ENCODE measurements around the gene MLC1. TPM values are rescaled to one million over a fixed set of nuclear protein-coding genes. Genes with fewer than 3 reads are reported as not detected.

Gene MLC1
- total RNA-seq, 4 donors from 2014 or later = 0.07 to 0.13 TPM; not detected in 2

- H3K4me1 ChIP-seq = peaks cover 0 to 12% (median 4%) of the 10 kb centered on the region in 3 donors
- 83 to 84% methylated on average over 7 to 12 of the region's 43 CpGs for WGBS, 2 donors (ENCODE audit: low coverage in 1 of 2)
- H3K9me3 ChIP-seq = peaks cover 0 to 12% (median 0%) of the 10 kb centered on the region in 3 donors
- H3K36me3 ChIP-seq = no peaks in the 10 kb centered on the region
- no peak for ATAC-seq
- H3K27me3 ChIP-seq = peaks cover 73% of the 10 kb centered on the region
- H3K4me3 ChIP-seq = no peak overlapping the region
- no peak overlapping the region for H3K27ac ChIP-seq
- no peak for TF ChIP-seq POLR2AphosphoS5 (IDR thresholded peaks at IDR 0.05)
- TF ChIP-seq POLR2A (IDR thresholded peaks at IDR 0.05) = no peak
- TF ChIP-seq CTCF (IDR thresholded peaks at IDR 0.05) = no peak
- no peak for TF ChIP-seq EP300 (IDR thresholded peaks at IDR 0.05)
Measured at GRCh38 chr22:50034126-50035081, 50.8 kb downstream of the MLC1 start.

- no peak for ATAC-seq
- peaks cover 0 to 12% (median 4%) of the 10 kb centered on the region in 3 donors for H3K4me1 ChIP-seq
- H3K36me3 ChIP-seq = no peaks in the 10 kb centered on the region
- WGBS, 2 donors (ENCODE audit: low coverage in 1 of 2) = no CpG with 5 or more reads among the region's 23 CpGs
- TF ChIP-seq POLR2A (IDR thresholded peaks at IDR 0.05) = no peak
- no peak for TF ChIP-seq CTCF (IDR thresholded peaks at IDR 0.05)
- TF ChIP-seq POLR2AphosphoS5 (IDR thresholded peaks at IDR 0.05) = no peak
- no peak for TF ChIP-seq EP300 (IDR thresholded peaks at IDR 0.05)
- no peak overlapping the region for H3K27ac ChIP-seq
- peaks cover 72% of the 10 kb centered on the region for H3K27me3 ChIP-seq
- H3K4me3 ChIP-seq = no peak overlapping the region
- no peaks in the 10 kb centered on the region for H3K9me3 ChIP-seq
Measured at GRCh38 chr22:50032941-50033601, 52.2 kb downstream of the MLC1 start.

- Histone ChIP-seq H3K9me3 (no peaks in the 10 kb centered on the region), H3K36me3 (no peaks in the 10 kb centered on the region), H3K27ac (no peak overlapping the region), H3K4me1 (peaks cover 0 to 12% (median 4%) of the 10 kb centered on the region in 3 donors), H3K27me3 (peaks cover 80% of the 10 kb centered on the region), H3K4me3 (no peak overlapping the region)
- no peak for TF ChIP-seq POLR2AphosphoS5 (IDR thresholded peaks at IDR 0.05)
- TF ChIP-seq CTCF (IDR thresholded peaks at IDR 0.05) = no peak
- no peak for TF ChIP-seq POLR2A (IDR thresholded peaks at IDR 0.05)
- TF ChIP-seq EP300 (IDR thresholded peaks at IDR 0.05) = no peak
- WGBS, 2 donors (ENCODE audit: low coverage in 1 of 2) = 60% methylated on average over 2 of the region's 24 CpGs; no CpG with 5 or more reads in 1 of the 2 donors
- no peak for ATAC-seq
Measured at GRCh38 chr22:50032109-50032871, 52.9 kb downstream of the MLC1 start.

GRCh38 chr22:50031189-50032091, 53.8 kb downstream of the MLC1 start:
- WGBS, 2 donors (ENCODE audit: low coverage in 1 of 2) = 90% methylated on average over 4 of the region's 49 CpGs; no CpG with 5 or more reads in 1 of the 2 donors

More at GRCh38 chr22:50031189-50032091, 53.8 kb downstream of the MLC1 start:
- TF ChIP-seq CTCF (IDR thresholded peaks at IDR 0.05) (no peak), EP300 (IDR thresholded peaks at IDR 0.05) (no peak), POLR2AphosphoS5 (IDR thresholded peaks at IDR 0.05) (no peak), POLR2A (IDR thresholded peaks at IDR 0.05) (no peak)
- H3K36me3 ChIP-seq = no peaks in the 10 kb centered on the region
- no peak overlapping the region for H3K4me3 ChIP-seq
- no peak overlapping the region for H3K27ac ChIP-seq
- peaks cover 0 to 12% (median 4%) of the 10 kb centered on the region in 3 donors for H3K4me1 ChIP-seq
- ATAC-seq = no peak
- peaks cover 86% of the 10 kb centered on the region for H3K27me3 ChIP-seq
- H3K9me3 ChIP-seq = no peaks in the 10 kb centered on the region

Measured in gastroesophageal sphincter (tissue), 4 donors.